ENCODE results near the gene NAPEPLD.
"Not testable (repeated sequence)": the region's sequence is repeated elsewhere in the genome, so short reads cannot be mapped to it uniquely, and the experiment has no call there.

The NAPEPLD gene

GRCh38 chr7:103059471-103059870, 89.4 kb downstream of the NAPEPLD start:
- DNase-seq: no peak

- DNase-seq: no peak
These were observed 90.8 kb downstream of the NAPEPLD start for GRCh38 chr7:103058122-103058521.

DNA sequence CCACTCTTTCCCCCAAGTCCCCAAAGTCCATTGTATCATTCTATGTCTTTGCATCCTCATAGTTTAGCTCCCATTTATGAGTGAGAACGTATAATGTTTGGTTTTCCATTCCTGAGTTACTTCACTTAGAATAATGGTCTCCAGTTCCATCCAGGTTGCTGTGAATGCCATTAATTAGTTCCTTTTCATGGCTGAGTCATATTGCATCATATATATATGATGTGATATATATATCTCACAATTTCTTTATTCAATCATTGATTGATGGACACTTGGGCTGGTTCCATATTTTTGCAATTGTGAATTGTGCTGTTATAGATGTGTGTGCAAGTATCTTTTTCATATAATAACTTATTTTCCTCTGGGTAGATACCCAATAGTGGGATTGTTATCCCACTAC, 92.9 kb downstream of the NAPEPLD start:
- DNase-seq: not testable (repeated sequence)

DNA sequence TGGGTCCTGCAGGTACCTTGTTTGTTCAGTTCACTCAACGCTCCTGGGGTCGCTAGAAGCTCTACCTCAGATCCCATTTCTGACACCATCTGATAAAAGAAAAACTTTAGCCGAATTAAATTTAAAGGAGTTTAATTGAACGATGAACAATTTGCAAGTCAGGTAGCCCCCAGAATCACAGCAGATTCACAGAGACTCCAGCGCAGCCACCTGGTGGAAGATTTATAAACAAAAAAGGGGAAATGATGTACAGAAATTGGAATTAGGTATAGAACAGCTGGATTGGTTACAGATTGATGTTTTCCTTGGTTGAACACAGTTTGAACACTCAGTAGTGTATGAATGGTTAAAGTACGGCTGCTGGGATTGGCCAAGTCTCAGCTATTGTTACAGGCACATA, 97.4 kb downstream of the NAPEPLD start:
- no peak for DNase-seq

All from stimulated activated CD4-positive, alpha-beta T cell treated with anti-CD3 and anti-CD28 coated beads, Interleukin-1b, Interleukin-23, amount 100 ng/mL, for 48 hours (primary cell).